Measurements from ENCODE around the gene CD248. TPM values are rescaled to one million over a fixed set of nuclear protein-coding genes. Genes with fewer than 3 reads are reported as not detected.

The CD248 gene
- total and polyA plus RNA-seq, 2 experiments from 2014 or later, result 2.4 to 3.8 TPM

DNA sequence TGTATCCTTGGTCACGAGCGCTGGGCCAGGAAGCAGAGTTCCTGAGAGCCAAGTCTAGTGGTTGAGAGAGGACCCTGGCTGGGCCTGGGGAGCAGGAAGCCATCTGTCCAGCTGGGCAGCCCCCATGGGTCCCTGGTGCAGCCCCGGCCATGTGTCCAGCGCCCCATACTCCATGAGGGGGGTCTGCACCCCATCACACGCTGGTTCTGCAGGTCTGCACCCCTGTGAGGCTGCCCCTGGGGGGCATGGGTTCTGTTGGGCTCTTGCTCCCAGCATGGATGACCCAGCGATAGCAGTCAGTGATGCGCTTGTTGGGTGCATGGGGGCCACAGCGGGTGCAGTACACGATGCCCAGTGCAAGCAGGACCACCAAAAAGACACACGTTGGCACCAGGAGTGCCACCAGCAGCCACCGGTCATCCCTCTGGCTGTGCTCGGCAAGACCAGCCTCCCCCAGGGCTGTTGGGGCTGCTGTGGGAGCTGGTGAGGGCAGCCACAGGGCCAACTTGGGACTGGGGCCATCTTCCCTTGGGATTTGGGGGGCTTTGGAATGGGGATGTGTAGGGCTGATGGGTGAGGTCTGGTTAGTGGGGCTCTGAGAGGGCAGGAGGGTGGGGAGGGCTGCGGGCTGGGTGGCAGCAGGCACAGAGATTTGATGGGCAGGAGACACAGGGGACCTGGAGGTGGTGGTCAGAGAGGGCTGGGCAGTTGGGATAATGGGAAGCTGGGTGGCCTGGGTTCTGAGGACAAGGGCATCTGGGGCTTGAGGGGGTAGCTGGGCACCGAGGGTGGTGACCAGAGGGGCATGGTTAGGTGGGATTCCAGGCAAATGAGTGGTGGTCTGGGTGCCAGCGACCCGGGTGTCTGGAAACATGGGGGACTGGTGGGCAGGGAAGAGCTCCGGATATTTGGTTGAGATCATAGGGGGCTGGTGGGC lies 2.0 kb downstream of the CD248 start:
- no peaks in the 10 kb centered on the region for H3K27me3 ChIP-seq (ENCODE audit: insufficient read depth)
- Mint-ChIP-seq H3K4me3 (no peak overlapping the region; the same call in 2 of the 3 replicates), H3K36me3 (ENCODE audit: low read depth) (peaks cover 16% of the 10 kb centered on the region), H3K27me3 (ENCODE audit: insufficient read depth, low read depth, poor library complexity) (peaks cover 26% of the 10 kb centered on the region), H3K4me1 (peaks cover 42% of the 10 kb centered on the region), H3K27ac (no peak overlapping the region), H3K9me3 (peaks cover 15% of the 10 kb centered on the region)
- H3K4me3 ChIP-seq, result no peak overlapping the region
- DNase-seq (ENCODE audit: low spot score) (no peak), ATAC-seq (no peak)
- H3K36me3 ChIP-seq (ENCODE audit: insufficient read depth), result no peaks in the 10 kb centered on the region
- peaks cover 32% of the 10 kb centered on the region for H3K4me1 ChIP-seq (ENCODE audit: insufficient read depth)
- peaks cover 16% of the 10 kb centered on the region; the same call in 1 of the 2 replicates for H3F3A ChIP-seq (replicated peaks; ENCODE audit: low read depth)
- no peaks in the 10 kb centered on the region for H3K79me2 ChIP-seq (replicated peaks; ENCODE audit: insufficient read depth)
- H3K9me2 ChIP-seq (ENCODE audit: insufficient read depth), result no peaks in the 10 kb centered on the region
- H4K20me1 ChIP-seq (replicated peaks; ENCODE audit: insufficient read depth), result no peaks in the 10 kb centered on the region
- peak overlapping the region; percentile 89; the same call in 1 of the 2 replicates for H3K4me2 ChIP-seq
- no peak for TF ChIP-seq ETS1 (IDR thresholded peaks at IDR 0.05)
- no peak for TF ChIP-seq CTCF (conservative IDR thresholded peaks at IDR 0.05; ENCODE audit: low read depth in 2 of 2)
- no peak for TF ChIP-seq POLR2AphosphoS5 (IDR thresholded peaks at IDR 0.05; ENCODE audit: low read depth)
- TF ChIP-seq, protein P1, sequence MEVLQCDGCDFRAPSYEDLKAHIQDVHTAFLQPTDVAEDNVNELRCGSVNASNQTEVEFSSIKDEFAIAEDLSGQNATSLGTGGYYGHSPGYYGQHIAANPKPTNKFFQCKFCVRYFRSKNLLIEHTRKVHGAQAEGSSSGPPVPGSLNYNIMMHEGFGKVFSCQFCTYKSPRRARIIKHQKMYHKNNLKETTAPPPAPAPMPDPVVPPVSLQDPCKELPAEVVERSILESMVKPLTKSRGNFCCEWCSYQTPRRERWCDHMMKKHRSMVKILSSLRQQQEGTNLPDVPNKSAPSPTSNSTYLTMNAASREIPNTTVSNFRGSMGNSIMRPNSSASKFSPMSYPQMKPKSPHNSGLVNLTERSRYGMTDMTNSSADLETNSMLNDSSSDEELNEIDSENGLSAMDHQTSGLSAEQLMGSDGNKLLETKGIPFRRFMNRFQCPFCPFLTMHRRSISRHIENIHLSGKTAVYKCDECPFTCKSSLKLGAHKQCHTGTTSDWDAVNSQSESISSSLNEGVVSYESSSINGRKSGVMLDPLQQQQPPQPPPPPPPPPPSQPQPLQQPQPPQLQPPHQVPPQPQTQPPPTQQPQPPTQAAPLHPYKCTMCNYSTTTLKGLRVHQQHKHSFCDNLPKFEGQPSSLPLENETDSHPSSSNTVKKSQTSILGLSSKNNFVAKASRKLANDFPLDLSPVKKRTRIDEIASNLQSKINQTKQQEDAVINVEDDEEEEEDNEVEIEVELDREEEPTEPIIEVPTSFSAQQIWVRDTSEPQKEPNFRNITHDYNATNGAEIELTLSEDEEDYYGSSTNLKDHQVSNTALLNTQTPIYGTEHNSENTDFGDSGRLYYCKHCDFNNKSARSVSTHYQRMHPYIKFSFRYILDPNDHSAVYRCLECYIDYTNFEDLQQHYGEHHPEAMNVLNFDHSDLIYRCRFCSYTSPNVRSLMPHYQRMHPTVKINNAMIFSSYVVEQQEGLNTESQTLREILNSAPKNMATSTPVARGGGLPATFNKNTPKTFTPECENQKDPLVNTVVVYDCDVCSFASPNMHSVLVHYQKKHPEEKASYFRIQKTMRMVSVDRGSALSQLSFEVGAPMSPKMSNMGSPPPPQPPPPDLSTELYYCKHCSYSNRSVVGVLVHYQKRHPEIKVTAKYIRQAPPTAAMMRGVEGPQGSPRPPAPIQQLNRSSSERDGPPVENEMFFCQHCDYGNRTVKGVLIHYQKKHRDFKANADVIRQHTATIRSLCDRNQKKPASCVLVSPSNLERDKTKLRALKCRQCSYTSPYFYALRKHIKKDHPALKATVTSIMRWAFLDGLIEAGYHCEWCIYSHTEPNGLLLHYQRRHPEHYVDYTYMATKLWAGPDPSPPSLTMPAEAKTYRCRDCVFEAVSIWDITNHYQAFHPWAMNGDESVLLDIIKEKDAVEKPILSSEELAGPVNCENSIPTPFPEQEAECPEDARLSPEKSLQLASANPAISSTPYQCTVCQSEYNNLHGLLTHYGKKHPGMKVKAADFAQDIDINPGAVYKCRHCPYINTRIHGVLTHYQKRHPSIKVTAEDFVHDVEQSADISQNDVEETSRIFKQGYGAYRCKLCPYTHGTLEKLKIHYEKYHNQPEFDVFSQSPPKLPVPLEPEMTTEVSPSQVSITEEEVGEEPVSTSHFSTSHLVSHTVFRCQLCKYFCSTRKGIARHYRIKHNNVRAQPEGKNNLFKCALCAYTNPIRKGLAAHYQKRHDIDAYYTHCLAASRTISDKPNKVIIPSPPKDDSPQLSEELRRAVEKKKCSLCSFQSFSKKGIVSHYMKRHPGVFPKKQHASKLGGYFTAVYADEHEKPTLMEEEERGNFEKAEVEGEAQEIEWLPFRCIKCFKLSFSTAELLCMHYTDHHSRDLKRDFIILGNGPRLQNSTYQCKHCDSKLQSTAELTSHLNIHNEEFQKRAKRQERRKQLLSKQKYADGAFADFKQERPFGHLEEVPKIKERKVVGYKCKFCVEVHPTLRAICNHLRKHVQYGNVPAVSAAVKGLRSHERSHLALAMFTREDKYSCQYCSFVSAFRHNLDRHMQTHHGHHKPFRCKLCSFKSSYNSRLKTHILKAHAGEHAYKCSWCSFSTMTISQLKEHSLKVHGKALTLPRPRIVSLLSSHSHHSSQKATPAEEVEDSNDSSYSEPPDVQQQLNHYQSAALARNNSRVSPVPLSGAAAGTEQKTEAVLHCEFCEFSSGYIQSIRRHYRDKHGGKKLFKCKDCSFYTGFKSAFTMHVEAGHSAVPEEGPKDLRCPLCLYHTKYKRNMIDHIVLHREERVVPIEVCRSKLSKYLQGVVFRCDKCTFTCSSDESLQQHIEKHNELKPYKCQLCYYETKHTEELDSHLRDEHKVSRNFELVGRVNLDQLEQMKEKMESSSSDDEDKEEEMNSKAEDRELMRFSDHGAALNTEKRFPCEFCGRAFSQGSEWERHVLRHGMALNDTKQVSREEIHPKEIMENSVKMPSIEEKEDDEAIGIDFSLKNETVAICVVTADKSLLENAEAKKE (CRISPR knock-in tag; IDR thresholded peaks at IDR 0.05), result no peak
- no peak for TF ChIP-seq REST (IDR thresholded peaks at IDR 0.05; ENCODE audit: unreplicated experiment)
- no peak for TF ChIP-seq NANOG (IDR thresholded peaks at IDR 0.05; ENCODE audit: borderline replicate concordance)
- no peak for TF ChIP-seq CREB1 (CRISPR knock-in tag; IDR thresholded peaks at IDR 0.05; ENCODE audit: low read depth)
- TF ChIP-seq ZNF114 (CRISPR knock-in tag; IDR thresholded peaks at IDR 0.05), result no peak
- no peak for TF ChIP-seq ZNF331 (CRISPR knock-in tag; IDR thresholded peaks at IDR 0.05; ENCODE audit: low read depth)
- TF ChIP-seq EZH2phosphoT487 (IDR thresholded peaks at IDR 0.05; ENCODE audit: unreplicated experiment), result no peak
- no peak for TF ChIP-seq STAT1 (IDR thresholded peaks at IDR 0.05; ENCODE audit: unreplicated experiment)
- no peak for TF ChIP-seq EZH2 (IDR thresholded peaks at IDR 0.05; ENCODE audit: low read depth, unreplicated experiment)
- TF ChIP-seq JUNB (IDR thresholded peaks at IDR 0.05; ENCODE audit: unreplicated experiment), result no peak
- H2AFZ ChIP-seq, result no peak overlapping the region
- H3K27ac ChIP-seq (ENCODE audit: low read depth), result no peak overlapping the region
